RWPE1 (cell line): Measurements from ENCODE around the gene SLC7A9.
"Not testable (repeated sequence)": the region's sequence is repeated elsewhere in the genome, so short reads cannot be mapped to it uniquely, and the experiment has no call there.

Experiments
- CTCF ChIA-PET: fragments of 350-600 bp; sonication (Branson Sonifier 250); formaldehyde crosslinking; extraction: SDS; loops from one replicate; lab custom pipeline; 2021; lab: Yijun Ruan, JAX
- POLR2A ChIA-PET: fragments of 400-600 bp; formaldehyde crosslinking; extraction: SDS; loops from one replicate; lab custom pipeline; 2020; ENCODE audit warnings: antibody characterized with exemption; ENCODE audit not compliant: low non-redundant PET; lab: Yijun Ruan, JAX
- DNase-seq: peaks from one replicate; pipeline ENCODE4 v3.0.0; 2012; ENCODE audit warnings: low spot score
- H3K27ac ChIP-seq: fragments of 450-650 bp; 2 replicates; pipeline ENCODE4 v1.5.1; 2017
- TF ChIP-seq, protein P1 (sequence below): fragments of 450-650 bp; conservative IDR thresholded peaks from 2 replicates; pipeline ENCODE4 v1.5.1; 2017; ENCODE audit warnings: low read depth, mild to moderate bottlenecking

SLC7A9 gene

DNA sequence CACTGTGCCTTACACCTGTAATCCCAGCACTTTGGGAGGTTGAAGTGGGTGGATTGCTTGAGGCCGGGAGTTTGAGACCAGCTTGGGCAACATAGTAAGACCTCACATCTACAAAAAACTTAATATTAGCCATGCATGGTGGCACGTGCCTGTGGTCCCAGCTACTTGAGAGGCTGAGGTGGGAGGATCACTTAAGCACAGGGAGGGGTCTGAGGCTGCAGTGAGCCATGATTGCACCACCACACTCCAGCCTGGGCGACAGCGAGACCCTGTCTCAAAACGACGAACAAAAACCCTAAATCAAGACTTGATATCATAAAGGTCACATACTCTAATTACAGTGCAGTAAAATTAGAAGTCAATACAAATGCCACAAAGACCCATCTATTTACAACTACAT, 17.4 kb downstream of the SLC7A9 start:
- ChIA-PET CTCF (no interaction called here), POLR2A (no interaction called here)
- no peak overlapping the region for H3K27ac ChIP-seq
- DNase-seq = no peak
- TF ChIP-seq, protein P1, sequence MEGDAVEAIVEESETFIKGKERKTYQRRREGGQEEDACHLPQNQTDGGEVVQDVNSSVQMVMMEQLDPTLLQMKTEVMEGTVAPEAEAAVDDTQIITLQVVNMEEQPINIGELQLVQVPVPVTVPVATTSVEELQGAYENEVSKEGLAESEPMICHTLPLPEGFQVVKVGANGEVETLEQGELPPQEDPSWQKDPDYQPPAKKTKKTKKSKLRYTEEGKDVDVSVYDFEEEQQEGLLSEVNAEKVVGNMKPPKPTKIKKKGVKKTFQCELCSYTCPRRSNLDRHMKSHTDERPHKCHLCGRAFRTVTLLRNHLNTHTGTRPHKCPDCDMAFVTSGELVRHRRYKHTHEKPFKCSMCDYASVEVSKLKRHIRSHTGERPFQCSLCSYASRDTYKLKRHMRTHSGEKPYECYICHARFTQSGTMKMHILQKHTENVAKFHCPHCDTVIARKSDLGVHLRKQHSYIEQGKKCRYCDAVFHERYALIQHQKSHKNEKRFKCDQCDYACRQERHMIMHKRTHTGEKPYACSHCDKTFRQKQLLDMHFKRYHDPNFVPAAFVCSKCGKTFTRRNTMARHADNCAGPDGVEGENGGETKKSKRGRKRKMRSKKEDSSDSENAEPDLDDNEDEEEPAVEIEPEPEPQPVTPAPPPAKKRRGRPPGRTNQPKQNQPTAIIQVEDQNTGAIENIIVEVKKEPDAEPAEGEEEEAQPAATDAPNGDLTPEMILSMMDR = no peak

DNA sequence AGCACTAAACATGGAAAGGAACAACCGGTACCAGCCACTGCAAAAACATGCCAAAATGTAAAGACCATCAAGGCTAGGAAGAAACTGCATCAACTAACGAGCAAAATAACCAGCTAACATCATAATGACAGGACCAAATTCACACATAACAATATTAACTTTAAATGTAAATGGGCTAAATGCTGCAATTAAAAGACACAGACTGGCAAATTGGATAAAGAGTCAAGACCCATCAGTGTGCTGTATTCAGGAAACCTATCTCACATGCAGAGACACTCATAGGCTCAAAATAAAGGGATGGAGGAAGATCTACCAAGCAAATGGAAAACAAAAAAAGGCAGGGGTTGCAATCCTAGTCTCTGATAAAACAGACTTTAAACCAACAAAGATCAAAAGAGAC, 21.5 kb downstream of the SLC7A9 start:
- POLR2A ChIA-PET, CTCF ChIA-PET, DNase-seq, H3K27ac ChIP-seq: not testable (repeated sequence)

DNA sequence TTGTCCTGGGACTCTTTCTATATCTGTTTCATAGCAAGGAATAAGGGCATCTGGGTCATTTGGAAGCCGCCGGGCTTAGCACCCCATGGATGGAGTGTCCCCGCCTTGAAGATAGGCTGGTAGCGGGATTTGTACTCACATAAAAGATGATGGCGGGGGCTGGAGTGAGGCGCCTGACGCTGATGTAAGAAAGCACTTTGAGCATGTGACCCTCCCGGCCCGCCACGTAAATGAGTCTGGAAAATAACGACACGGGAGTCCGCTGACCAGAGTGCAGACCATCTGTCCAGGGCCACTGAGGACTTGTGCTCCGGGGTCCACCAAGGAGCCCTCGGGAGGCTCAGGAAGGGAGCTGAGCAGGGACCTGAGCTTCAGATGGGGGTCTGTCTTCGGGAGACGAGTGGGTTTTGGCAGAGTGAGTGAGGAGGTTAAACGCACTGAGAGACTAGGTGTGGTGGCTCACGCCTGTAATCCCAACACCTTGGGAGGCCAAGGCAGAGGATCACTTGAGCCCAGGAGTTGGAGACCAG, 25.8 kb downstream of the SLC7A9 start:
- H3K27ac ChIP-seq = no peak overlapping the region
- CTCF ChIA-PET = interaction anchor here (0.6 kb wide), 1 partner anchor 33 kb away, joined by 3 read pairs; no protein-coding TSS in a partner anchor
- TF ChIP-seq, protein P1 = no peak
- POLR2A ChIA-PET = no interaction called here
- DNase-seq = no peak

GRCh38 chr19:32842061-32842460, 27.5 kb downstream of the SLC7A9 start:
- no peak overlapping the region for H3K27ac ChIP-seq
- ChIA-PET CTCF (interaction anchor here (0.5 kb wide), 1 partner anchor 26 kb away, joined by 3 read pairs; no protein-coding TSS in a partner anchor), POLR2A (no interaction called here)
- TF ChIP-seq, protein P1 = no peak
- DNase-seq = no peak

DNA sequence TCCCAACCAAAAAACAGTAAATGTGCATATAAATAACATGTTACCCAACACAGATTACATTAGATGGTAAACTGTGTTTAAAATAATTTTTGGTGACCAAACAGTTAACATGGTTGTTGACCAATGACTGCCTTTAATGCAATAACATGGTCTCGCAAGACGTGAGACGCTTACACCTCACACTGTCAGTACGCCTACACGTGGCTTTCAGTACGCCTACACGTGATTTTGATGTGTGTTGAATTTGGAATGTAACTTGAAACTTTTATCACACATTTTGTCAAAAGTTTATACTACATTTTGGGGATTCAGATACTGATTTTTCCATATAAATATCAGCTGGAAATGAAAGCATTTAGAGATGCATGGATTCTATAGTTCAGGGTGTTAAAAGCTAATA, 32.0 kb downstream of the SLC7A9 start:
- DNase-seq = no peak
- H3K27ac ChIP-seq = no peak overlapping the region
- POLR2A ChIA-PET = no interaction called here
- TF ChIP-seq, protein P1 = no peak
- CTCF ChIA-PET = no interaction called here

DNA sequence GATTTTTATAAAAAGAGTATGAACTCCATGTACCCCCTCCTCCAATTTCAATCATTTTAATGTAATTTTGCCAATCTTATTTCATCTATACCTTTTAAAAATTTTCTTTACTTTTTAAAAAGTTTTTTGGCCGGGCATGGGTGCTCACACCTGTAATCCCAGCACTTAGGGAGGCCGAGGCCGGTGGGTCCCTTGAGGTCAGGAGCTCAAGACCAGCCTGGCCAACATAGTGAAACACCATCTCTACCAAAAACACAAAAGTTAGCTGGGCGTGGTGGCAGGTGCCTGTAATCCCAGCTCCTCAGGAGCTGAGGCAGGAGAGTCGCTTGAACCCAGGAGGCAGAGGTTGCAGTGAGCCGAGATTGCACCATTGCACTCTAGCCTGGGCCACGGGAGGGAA, 36.2 kb downstream of the SLC7A9 start:
- CTCF ChIA-PET, H3K27ac ChIP-seq, POLR2A ChIA-PET, DNase-seq: not testable (repeated sequence)

GRCh38 chr19:32832825-32833224, 36.7 kb downstream of the SLC7A9 start:
- POLR2A ChIA-PET, DNase-seq, H3K27ac ChIP-seq: not testable (repeated sequence)
- CTCF ChIA-PET = interaction anchor here (0.6 kb wide), 1 partner anchor 38 kb away, joined by 3 read pairs; no protein-coding TSS in a partner anchor

DNA sequence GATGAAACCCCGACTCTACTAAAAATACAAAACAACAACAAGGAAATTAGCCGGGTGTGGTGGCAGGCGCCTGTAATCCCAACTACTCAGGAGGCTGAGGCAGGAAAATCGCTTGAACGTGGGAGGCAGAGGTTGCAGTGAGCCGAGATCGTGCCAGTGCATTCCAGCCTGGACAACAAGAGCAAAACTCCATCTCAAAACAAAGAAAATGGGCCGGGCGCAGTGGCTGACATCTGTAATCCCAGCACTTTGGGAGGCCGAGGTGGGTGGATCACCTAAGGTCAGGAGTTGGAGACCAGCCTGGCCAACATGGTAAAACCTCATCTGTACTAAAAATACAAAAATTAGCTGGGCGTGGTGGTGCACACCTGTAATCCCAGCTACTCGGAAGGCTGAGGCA, 37.5 kb downstream of the SLC7A9 start:
- DNase-seq, CTCF ChIA-PET, H3K27ac ChIP-seq, POLR2A ChIA-PET: not testable (repeated sequence)

- ChIA-PET POLR2A (no interaction called here), CTCF (no interaction called here)
- TF ChIP-seq, protein P1 = no peak
- DNase-seq = no peak
- H3K27ac ChIP-seq = no peak overlapping the region
These were observed 38.0 kb downstream of the SLC7A9 start for GRCh38 chr19:32831611-32832010.
